ENCODE measurements around the gene AK2.

DNA sequence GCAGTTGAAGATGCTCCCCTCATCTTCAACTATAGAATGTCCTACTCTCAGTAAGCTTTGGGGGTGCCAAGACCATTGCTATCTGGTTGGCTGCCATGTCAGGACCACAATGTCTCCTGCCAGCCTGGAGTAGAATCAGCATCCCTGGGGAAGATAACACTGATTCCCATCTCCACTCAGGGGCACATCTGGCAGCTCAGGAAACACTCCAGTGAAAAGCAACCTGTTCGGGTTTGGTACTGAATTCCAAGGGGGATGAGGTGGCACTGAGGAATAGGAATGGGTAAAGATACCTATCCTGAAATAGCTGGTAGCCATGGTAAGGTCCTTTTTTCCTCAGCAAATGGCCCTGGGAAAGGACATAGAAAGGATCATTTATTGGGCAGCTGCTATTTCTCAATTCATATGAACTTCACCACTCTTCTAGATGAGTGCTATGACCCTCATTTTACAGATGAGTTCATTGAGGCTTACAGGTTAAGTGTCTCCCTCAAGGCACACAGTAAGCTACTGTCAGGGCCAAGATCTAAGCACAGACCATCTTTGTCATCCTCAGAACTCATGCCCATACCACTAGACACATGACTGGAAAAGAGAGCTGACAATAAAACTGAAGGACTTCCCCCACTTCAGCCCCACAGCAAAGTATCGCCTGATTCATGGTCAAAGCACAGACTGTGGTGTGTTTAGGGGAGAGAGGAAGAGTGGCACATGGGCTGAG is 31.4 kb downstream of the AK2 start:
- TF ChIP-seq JUN (IDR thresholded peaks at IDR 0.05; ENCODE audit: borderline replicate concordance, insufficient read depth, insufficient read length, low read depth): no peak
- TF ChIP-seq POLR2A (IDR thresholded peaks at IDR 0.05; ENCODE audit: low read depth, low read length): no peak
- no peak for TF ChIP-seq CTCF (IDR thresholded peaks at IDR 0.05; ENCODE audit: extremely low read depth in 1 of 2, insufficient read depth in 1 of 2, low read depth in 1 of 2, low read length in 2 of 2)
- TF ChIP-seq POLR2AphosphoS5 (IDR thresholded peaks at IDR 0.05; ENCODE audit: insufficient read depth, low read depth, low read length): no peak
